GM23338 (cell line): ENCODE results near the gene RNF217. TPM values are rescaled to one million over a fixed set of nuclear protein-coding genes. Genes with fewer than 3 reads are reported as not detected.
A peak's percentile ranks its signal among the peaks of the same experiment; 100 is the strongest.

ENCODE experiments used
- ATAC-seq: fragments of 200-7000 bp; cut with Tn5 transposase; 3 replicates; pipeline ENCODE4 v1.9.1; 2020
- DNase-seq: peaks from one replicate; pipeline ENCODE4 v3.0.0-alpha.2; 2015; ENCODE audit warnings: low spot score
- H2AFZ ChIP-seq: fragments of 200-600 bp; sonication (generic); 2 replicates; pipeline ENCODE4 v1.8.0; 2016; ENCODE audit warnings: antibody characterized with exemption, mild to moderate bottlenecking, moderate library complexity
- H3F3A ChIP-seq: fragments of 200-600 bp; sonication (generic); replicated peaks from 2 replicates; pipeline ENCODE4 v1.8.0; 2017; ENCODE audit warnings: antibody characterized with exemption, mixed run types, low read depth
- H3K27ac ChIP-seq: fragments of 200-600 bp; sonication (generic); 2 replicates; pipeline ENCODE4 v1.6.1; 2016; ENCODE audit warnings: low read depth
- H3K27me3 ChIP-seq: fragments of 200-600 bp; sonication (generic); 2 replicates; pipeline ENCODE4 v1.8.0; 2016; ENCODE audit warnings: mild to moderate bottlenecking, mixed run types, moderate library complexity; ENCODE audit not compliant: insufficient read depth
- H3K36me3 ChIP-seq: fragments of 200-600 bp; sonication (generic); 2 replicates; pipeline ENCODE4 v1.8.0; 2016; ENCODE audit warnings: mild to moderate bottlenecking; ENCODE audit not compliant: insufficient read depth
- H3K4me1 ChIP-seq: fragments of 200-600 bp; sonication (generic); 2 replicates; pipeline ENCODE4 v1.8.0; 2016; ENCODE audit warnings: mild to moderate bottlenecking, moderate library complexity; ENCODE audit not compliant: insufficient read depth
- H3K4me2 ChIP-seq: fragments of 200-600 bp; sonication (generic); 2 replicates; pipeline ENCODE4 v1.7.1; 2017; ENCODE audit warnings: mixed run types
- H3K4me3 ChIP-seq: fragments of 200-600 bp; sonication (generic); 2 replicates; pipeline ENCODE4 v1.6.1; 2016; ENCODE audit warnings: mixed run types
- H3K79me2 ChIP-seq: fragments of 200-600 bp; sonication (generic); replicated peaks from 2 replicates; pipeline ENCODE4 v1.8.0; 2017; ENCODE audit warnings: mild to moderate bottlenecking; ENCODE audit not compliant: insufficient read depth
- H3K9me2 ChIP-seq: fragments of 200-600 bp; sonication (generic); 2 replicates; pipeline ENCODE4 v1.8.0; 2017; ENCODE audit not compliant: insufficient read depth
- H4K20me1 ChIP-seq: fragments of 200-600 bp; sonication (generic); replicated peaks from 2 replicates; pipeline ENCODE4 v1.8.0; 2017; ENCODE audit warnings: mild to moderate bottlenecking; ENCODE audit not compliant: insufficient read depth
- H3K27ac Mint-ChIP-seq: 2 replicates; pipeline ENCODE4 v1.8.0; 2020; ENCODE audit warnings: inconsistent platforms, mild to moderate bottlenecking, moderate library complexity, mixed read lengths
- H3K27me3 Mint-ChIP-seq: 3 replicates; pipeline ENCODE4 v1.8.0; 2022; ENCODE audit warnings: low read depth, mild to moderate bottlenecking, moderate library complexity, mixed read lengths, inconsistent platforms; ENCODE audit not compliant: insufficient read depth, poor library complexity
- H3K36me3 Mint-ChIP-seq: 3 replicates; pipeline ENCODE4 v1.8.0; 2021; ENCODE audit warnings: low read depth, mild to moderate bottlenecking, inconsistent platforms, moderate library complexity, mixed read lengths
- H3K4me1 Mint-ChIP-seq: 3 replicates; pipeline ENCODE4 v1.8.0; 2020; ENCODE audit warnings: mild to moderate bottlenecking, inconsistent platforms, mixed read lengths
- H3K4me3 Mint-ChIP-seq: 3 replicates; pipeline ENCODE4 v1.8.0; 2021; ENCODE audit warnings: moderate library complexity, mild to moderate bottlenecking, inconsistent platforms, mixed read lengths
- H3K9me3 Mint-ChIP-seq: 3 replicates; pipeline ENCODE4 v1.8.0; 2020; ENCODE audit warnings: moderate library complexity, mild to moderate bottlenecking, inconsistent platforms, mixed read lengths
- CREB1 ChIP-seq: fragments of 250-450 bp; sonication (Bioruptor Pico); IDR thresholded peaks from 2 replicates; pipeline ENCODE4 v1.5.0; 2020; ENCODE audit warnings: low read depth, mild to moderate bottlenecking, moderate library complexity
- EZH2 ChIP-seq: fragments of 200-600 bp; sonication (generic); IDR thresholded peaks from one replicate; pipeline ENCODE4 v1.8.0; 2017; ENCODE audit warnings: antibody characterized with exemption, mild to moderate bottlenecking, low read depth; ENCODE audit not compliant: unreplicated experiment
- EZH2phosphoT487 ChIP-seq: fragments of 200-600 bp; sonication (generic); IDR thresholded peaks from one replicate; pipeline ENCODE4 v1.8.1; 2018; ENCODE audit warnings: antibody characterized with exemption; ENCODE audit not compliant: unreplicated experiment
- JUNB ChIP-seq: IDR thresholded peaks from one replicate; pipeline ENCODE4 v1.6.1; 2016; ENCODE audit warnings: antibody characterized with exemption; ENCODE audit not compliant: unreplicated experiment
- NANOG ChIP-seq: IDR thresholded peaks from 2 replicates; pipeline ENCODE4 v1.6.1; 2016; ENCODE audit warnings: antibody characterized with exemption, borderline replicate concordance
- POLR2AphosphoS5 ChIP-seq: IDR thresholded peaks from 2 replicates; pipeline ENCODE4 v1.6.1; 2016; ENCODE audit warnings: antibody characterized with exemption, low read depth
- STAT1 ChIP-seq: IDR thresholded peaks from one replicate; pipeline ENCODE4 v1.6.1; 2016; ENCODE audit warnings: antibody characterized with exemption; ENCODE audit not compliant: unreplicated experiment
- ZNF114 ChIP-seq: fragments of 250-450 bp; sonication (Bioruptor Pico); IDR thresholded peaks from 2 replicates; pipeline ENCODE4 v1.5.0; 2020; ENCODE audit warnings: mild to moderate bottlenecking, moderate library complexity
- ZNF331 ChIP-seq: fragments of 250-450 bp; sonication (Bioruptor Pico); IDR thresholded peaks from 2 replicates; pipeline ENCODE4 v1.5.0; 2020; ENCODE audit warnings: low read depth, mild to moderate bottlenecking, moderate library complexity
- polyA plus RNA-seq: library from polyadenylated mRNA; unstranded; fragments of >200 nt; fragmentation: Nextera tagmentation; extraction: Ambion mirVana; gene quantifications from 2 replicates; pipeline ENCODE4 v1.2.1, GENCODE V29; 2016
- total RNA-seq: library from RNA; depleted of rRNA; stranded (reverse); fragments of >200 nt; shearing (Covaris generic); gene quantifications from 2 replicates; pipeline ENCODE4 v1.2.3, GENCODE V29; 2014
- TF ChIP-seq, protein P1 (sequence below): fragments of 250-450 bp; sonication (Bioruptor Pico); IDR thresholded peaks from 2 replicates; pipeline ENCODE4 v1.5.0; 2020; ENCODE audit warnings: mild to moderate bottlenecking, moderate library complexity
- TF ChIP-seq, protein P2 (sequence below): IDR thresholded peaks from one replicate; pipeline ENCODE4 v1.6.1; 2018; ENCODE audit warnings: antibody characterized with exemption; ENCODE audit not compliant: unreplicated experiment
- TF ChIP-seq, protein P3 (sequence below): IDR thresholded peaks from 2 replicates; pipeline ENCODE4 v1.6.1; 2016; ENCODE audit warnings: antibody characterized with exemption
- TF ChIP-seq, protein P4 (sequence below), 2 experiments: fragments of 200-600 bp in 1 of 2; sonication (generic) in 1 of 2; conservative IDR thresholded peaks; 2 replicates each; pipeline versions ENCODE4 v1.5.1 to v1.6.1; 2016 to 2017; ENCODE audit warnings: antibody characterized with exemption in 2 of 2, low read depth in 2 of 2, mild to moderate bottlenecking in 2 of 2, moderate library complexity in 1 of 2

The RNF217 gene
- total and polyA plus RNA-seq, 2 experiments from 2014 or later = 1.7 to 6.2 TPM

DNA sequence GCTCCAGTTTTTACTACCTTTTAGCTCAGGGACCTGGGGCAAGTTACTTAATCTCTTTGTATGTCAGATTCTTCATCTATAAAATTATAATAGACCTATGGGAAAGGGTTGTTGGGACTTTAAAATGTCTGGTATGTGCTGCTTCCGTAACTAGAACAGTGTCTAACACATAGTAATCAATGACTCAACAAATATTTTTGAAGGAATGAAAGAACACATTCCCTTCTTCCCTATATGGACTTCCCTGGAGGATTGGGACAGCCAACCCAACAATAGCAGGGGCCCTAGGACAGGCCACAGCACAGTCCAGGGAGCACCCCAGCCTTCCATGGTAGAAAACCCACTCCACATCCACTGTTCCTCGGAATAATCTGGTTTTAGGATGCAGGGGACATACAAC is 140.7 kb downstream of the RNF217 start:
- H3K4me3 Mint-ChIP-seq = no peak overlapping the region
- no peak for TF ChIP-seq STAT1
- TF ChIP-seq, protein P1, sequence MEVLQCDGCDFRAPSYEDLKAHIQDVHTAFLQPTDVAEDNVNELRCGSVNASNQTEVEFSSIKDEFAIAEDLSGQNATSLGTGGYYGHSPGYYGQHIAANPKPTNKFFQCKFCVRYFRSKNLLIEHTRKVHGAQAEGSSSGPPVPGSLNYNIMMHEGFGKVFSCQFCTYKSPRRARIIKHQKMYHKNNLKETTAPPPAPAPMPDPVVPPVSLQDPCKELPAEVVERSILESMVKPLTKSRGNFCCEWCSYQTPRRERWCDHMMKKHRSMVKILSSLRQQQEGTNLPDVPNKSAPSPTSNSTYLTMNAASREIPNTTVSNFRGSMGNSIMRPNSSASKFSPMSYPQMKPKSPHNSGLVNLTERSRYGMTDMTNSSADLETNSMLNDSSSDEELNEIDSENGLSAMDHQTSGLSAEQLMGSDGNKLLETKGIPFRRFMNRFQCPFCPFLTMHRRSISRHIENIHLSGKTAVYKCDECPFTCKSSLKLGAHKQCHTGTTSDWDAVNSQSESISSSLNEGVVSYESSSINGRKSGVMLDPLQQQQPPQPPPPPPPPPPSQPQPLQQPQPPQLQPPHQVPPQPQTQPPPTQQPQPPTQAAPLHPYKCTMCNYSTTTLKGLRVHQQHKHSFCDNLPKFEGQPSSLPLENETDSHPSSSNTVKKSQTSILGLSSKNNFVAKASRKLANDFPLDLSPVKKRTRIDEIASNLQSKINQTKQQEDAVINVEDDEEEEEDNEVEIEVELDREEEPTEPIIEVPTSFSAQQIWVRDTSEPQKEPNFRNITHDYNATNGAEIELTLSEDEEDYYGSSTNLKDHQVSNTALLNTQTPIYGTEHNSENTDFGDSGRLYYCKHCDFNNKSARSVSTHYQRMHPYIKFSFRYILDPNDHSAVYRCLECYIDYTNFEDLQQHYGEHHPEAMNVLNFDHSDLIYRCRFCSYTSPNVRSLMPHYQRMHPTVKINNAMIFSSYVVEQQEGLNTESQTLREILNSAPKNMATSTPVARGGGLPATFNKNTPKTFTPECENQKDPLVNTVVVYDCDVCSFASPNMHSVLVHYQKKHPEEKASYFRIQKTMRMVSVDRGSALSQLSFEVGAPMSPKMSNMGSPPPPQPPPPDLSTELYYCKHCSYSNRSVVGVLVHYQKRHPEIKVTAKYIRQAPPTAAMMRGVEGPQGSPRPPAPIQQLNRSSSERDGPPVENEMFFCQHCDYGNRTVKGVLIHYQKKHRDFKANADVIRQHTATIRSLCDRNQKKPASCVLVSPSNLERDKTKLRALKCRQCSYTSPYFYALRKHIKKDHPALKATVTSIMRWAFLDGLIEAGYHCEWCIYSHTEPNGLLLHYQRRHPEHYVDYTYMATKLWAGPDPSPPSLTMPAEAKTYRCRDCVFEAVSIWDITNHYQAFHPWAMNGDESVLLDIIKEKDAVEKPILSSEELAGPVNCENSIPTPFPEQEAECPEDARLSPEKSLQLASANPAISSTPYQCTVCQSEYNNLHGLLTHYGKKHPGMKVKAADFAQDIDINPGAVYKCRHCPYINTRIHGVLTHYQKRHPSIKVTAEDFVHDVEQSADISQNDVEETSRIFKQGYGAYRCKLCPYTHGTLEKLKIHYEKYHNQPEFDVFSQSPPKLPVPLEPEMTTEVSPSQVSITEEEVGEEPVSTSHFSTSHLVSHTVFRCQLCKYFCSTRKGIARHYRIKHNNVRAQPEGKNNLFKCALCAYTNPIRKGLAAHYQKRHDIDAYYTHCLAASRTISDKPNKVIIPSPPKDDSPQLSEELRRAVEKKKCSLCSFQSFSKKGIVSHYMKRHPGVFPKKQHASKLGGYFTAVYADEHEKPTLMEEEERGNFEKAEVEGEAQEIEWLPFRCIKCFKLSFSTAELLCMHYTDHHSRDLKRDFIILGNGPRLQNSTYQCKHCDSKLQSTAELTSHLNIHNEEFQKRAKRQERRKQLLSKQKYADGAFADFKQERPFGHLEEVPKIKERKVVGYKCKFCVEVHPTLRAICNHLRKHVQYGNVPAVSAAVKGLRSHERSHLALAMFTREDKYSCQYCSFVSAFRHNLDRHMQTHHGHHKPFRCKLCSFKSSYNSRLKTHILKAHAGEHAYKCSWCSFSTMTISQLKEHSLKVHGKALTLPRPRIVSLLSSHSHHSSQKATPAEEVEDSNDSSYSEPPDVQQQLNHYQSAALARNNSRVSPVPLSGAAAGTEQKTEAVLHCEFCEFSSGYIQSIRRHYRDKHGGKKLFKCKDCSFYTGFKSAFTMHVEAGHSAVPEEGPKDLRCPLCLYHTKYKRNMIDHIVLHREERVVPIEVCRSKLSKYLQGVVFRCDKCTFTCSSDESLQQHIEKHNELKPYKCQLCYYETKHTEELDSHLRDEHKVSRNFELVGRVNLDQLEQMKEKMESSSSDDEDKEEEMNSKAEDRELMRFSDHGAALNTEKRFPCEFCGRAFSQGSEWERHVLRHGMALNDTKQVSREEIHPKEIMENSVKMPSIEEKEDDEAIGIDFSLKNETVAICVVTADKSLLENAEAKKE = no peak
- no peak for TF ChIP-seq POLR2AphosphoS5
- no peak for TF ChIP-seq ZNF331 (CRISPR knock-in tag)
- TF ChIP-seq EZH2 = no peak
- TF ChIP-seq EZH2phosphoT487 = no peak
- TF ChIP-seq, protein P2, sequence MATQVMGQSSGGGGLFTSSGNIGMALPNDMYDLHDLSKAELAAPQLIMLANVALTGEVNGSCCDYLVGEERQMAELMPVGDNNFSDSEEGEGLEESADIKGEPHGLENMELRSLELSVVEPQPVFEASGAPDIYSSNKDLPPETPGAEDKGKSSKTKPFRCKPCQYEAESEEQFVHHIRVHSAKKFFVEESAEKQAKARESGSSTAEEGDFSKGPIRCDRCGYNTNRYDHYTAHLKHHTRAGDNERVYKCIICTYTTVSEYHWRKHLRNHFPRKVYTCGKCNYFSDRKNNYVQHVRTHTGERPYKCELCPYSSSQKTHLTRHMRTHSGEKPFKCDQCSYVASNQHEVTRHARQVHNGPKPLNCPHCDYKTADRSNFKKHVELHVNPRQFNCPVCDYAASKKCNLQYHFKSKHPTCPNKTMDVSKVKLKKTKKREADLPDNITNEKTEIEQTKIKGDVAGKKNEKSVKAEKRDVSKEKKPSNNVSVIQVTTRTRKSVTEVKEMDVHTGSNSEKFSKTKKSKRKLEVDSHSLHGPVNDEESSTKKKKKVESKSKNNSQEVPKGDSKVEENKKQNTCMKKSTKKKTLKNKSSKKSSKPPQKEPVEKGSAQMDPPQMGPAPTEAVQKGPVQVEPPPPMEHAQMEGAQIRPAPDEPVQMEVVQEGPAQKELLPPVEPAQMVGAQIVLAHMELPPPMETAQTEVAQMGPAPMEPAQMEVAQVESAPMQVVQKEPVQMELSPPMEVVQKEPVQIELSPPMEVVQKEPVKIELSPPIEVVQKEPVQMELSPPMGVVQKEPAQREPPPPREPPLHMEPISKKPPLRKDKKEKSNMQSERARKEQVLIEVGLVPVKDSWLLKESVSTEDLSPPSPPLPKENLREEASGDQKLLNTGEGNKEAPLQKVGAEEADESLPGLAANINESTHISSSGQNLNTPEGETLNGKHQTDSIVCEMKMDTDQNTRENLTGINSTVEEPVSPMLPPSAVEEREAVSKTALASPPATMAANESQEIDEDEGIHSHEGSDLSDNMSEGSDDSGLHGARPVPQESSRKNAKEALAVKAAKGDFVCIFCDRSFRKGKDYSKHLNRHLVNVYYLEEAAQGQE = no peak
- no peak for TF ChIP-seq CREB1 (CRISPR knock-in tag)
- no peak for TF ChIP-seq ZNF114 (CRISPR knock-in tag)
- TF ChIP-seq, protein P3, sequence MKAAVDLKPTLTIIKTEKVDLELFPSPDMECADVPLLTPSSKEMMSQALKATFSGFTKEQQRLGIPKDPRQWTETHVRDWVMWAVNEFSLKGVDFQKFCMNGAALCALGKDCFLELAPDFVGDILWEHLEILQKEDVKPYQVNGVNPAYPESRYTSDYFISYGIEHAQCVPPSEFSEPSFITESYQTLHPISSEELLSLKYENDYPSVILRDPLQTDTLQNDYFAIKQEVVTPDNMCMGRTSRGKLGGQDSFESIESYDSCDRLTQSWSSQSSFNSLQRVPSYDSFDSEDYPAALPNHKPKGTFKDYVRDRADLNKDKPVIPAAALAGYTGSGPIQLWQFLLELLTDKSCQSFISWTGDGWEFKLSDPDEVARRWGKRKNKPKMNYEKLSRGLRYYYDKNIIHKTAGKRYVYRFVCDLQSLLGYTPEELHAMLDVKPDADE = no peak
- TF ChIP-seq NANOG = no peak
- TF ChIP-seq, protein P4, sequence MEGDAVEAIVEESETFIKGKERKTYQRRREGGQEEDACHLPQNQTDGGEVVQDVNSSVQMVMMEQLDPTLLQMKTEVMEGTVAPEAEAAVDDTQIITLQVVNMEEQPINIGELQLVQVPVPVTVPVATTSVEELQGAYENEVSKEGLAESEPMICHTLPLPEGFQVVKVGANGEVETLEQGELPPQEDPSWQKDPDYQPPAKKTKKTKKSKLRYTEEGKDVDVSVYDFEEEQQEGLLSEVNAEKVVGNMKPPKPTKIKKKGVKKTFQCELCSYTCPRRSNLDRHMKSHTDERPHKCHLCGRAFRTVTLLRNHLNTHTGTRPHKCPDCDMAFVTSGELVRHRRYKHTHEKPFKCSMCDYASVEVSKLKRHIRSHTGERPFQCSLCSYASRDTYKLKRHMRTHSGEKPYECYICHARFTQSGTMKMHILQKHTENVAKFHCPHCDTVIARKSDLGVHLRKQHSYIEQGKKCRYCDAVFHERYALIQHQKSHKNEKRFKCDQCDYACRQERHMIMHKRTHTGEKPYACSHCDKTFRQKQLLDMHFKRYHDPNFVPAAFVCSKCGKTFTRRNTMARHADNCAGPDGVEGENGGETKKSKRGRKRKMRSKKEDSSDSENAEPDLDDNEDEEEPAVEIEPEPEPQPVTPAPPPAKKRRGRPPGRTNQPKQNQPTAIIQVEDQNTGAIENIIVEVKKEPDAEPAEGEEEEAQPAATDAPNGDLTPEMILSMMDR (conservative IDR thresholded peaks at IDR 0.05; ENCODE audit: low read depth in 2 of 2) = no peak
- no peak for TF ChIP-seq JUNB
- Histone ChIP-seq H3K4me3 (no peak overlapping the region), H3K27me3 (peaks cover 18% of the 10 kb centered on the region), H3F3A (no peaks in the 10 kb centered on the region), H3K9me2 (no peaks in the 10 kb centered on the region), H3K36me3 (no peaks in the 10 kb centered on the region), H2AFZ (no peak overlapping the region; the same call in 1 of the 2 replicates), H3K27ac (no peak overlapping the region), H4K20me1 (no peaks in the 10 kb centered on the region), H3K4me2 (no peak overlapping the region), H3K4me1 (peaks cover 8% of the 10 kb centered on the region; the same call in 1 of the 2 replicates), H3K79me2 (no peaks in the 10 kb centered on the region)
- ATAC-seq (no peak), DNase-seq (no peak)
- H3K27ac Mint-ChIP-seq = peak overlapping the region; percentile 66; the same call in 1 of the 2 replicates
- H3K36me3 Mint-ChIP-seq = no peaks in the 10 kb centered on the region
- H3K9me3 Mint-ChIP-seq = no peaks in the 10 kb centered on the region
- H3K4me1 Mint-ChIP-seq = peaks cover 35% of the 10 kb centered on the region
- H3K27me3 Mint-ChIP-seq = peaks cover 12% of the 10 kb centered on the region
